ENCODE measurements around the gene CKS1B.

The CKS1B gene

GRCh38 chr1:154969246-154969645, 5.2 kb upstream of the CKS1B start:
- ATAC-seq (ENCODE audit: low read depth) (no peak), DNase-seq (ENCODE audit: low spot score) (no peak)
- Histone ChIP-seq H3K4me3 (ENCODE audit: severe bottlenecking) (peak overlapping the region; percentile 57), H3K27ac (ENCODE audit: poor library complexity, severe bottlenecking) (peak overlapping the region; percentile 99), H3K4me1 (ENCODE audit: insufficient read depth, poor library complexity, severe bottlenecking) (peaks cover 33% of the 10 kb centered on the region), H3K36me3 (ENCODE audit: low read depth) (peaks cover 52% of the 10 kb centered on the region), H3K9me3 (ENCODE audit: severe bottlenecking) (no peaks in the 10 kb centered on the region), H3K27me3 (ENCODE audit: insufficient read depth, poor library complexity, severe bottlenecking) (no peaks in the 10 kb centered on the region)
- no peak for TF ChIP-seq CTCF (IDR thresholded peaks at IDR 0.05; ENCODE audit: poor library complexity, severe bottlenecking)

DNA sequence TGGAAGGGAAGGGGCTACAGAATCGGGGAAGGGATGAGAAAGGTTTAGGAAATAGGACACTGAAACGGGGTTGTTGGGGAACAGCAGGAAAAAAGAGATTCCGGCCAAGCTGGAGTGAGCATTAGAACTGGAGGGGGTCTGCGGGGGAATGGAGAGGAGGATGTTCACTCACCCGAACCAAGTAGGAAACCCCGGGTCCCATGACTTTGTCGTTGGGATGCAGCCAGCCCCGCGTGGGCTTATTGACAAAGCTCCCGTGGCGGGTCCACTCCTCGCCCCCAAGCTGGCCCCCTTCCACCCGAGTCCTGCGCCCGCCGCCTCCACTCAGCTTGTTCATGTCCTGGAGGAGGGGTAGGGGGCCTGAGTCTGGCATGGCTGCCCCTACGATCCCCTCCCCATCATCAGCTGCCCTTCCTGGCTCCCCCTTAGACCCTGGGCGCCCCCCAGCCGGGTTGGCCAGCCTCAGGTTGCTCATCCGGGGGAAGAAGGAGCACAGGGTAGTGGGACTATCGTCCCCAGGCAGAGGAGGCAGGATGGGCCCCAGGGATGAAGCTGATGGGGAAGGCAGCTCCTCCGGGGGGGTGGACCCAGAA, 4.5 kb upstream of the CKS1B start:
- ATAC-seq (ENCODE audit: low read depth), result no peak
- H3K27me3 ChIP-seq (ENCODE audit: insufficient read depth, poor library complexity, severe bottlenecking), result no peaks in the 10 kb centered on the region
- no peaks in the 10 kb centered on the region for H3K9me3 ChIP-seq (ENCODE audit: severe bottlenecking)
- H3K36me3 ChIP-seq (ENCODE audit: low read depth), result peaks cover 45% of the 10 kb centered on the region
- no peak for DNase-seq (ENCODE audit: low spot score)
- H3K4me3 ChIP-seq (ENCODE audit: severe bottlenecking), result peak overlapping the region; percentile 57
- H3K4me1 ChIP-seq (ENCODE audit: insufficient read depth, poor library complexity, severe bottlenecking), result peaks cover 33% of the 10 kb centered on the region
- H3K27ac ChIP-seq (ENCODE audit: poor library complexity, severe bottlenecking), result peak overlapping the region; percentile 99
- no peak for TF ChIP-seq CTCF (IDR thresholded peaks at IDR 0.05; ENCODE audit: poor library complexity, severe bottlenecking)

DNA sequence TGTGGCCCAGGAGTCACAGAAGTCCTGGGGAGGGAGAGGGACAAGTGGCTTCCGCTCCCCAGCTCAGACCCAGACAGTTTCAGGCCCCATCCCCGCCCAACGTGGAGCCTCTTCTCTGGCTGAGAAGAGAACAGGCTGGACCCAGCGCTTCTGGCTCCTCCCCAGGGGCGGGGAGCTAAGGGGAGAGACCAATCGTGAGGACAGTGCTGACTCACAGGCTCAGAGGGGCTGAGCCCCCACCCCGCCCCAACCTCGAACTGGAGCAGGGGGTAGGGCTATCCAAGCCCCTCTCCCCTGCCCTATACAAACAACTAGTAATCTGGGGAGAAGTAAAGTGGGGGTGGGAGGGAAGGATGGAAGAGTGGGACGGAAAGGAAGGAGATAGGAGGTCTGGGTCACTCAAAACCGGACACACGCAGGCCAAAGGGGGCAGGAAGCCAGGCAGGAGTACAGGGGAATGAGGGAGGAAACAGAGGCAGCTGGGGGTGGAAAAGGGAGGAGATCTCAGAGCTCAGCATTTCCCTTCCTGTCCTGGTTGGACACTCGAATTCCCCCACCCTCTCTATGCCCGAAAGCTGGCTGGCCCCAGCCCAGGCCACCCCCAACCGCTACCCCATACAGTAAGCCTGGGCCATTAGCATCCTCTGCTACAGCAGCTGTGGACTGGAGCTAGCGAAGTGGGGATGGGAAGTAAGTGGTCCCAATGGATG, 3.7 kb upstream of the CKS1B start, which contains the start of gene SHC1:
Gene SHC1, minus strand, starts transcription at position 117 of the 710 bp plus-strand sequence. CDS start 221 bp downstream, outside the sequence.
- H3K4me1 ChIP-seq (ENCODE audit: insufficient read depth, poor library complexity, severe bottlenecking), result peaks cover 33% of the 10 kb centered on the region
- peak within 1 kb of the TSS; percentile 57 for H3K4me3 ChIP-seq (ENCODE audit: severe bottlenecking)
- TF ChIP-seq CTCF (IDR thresholded peaks at IDR 0.05; ENCODE audit: poor library complexity, severe bottlenecking), result no peak
- no peaks in the 10 kb centered on the region for H3K27me3 ChIP-seq (ENCODE audit: insufficient read depth, poor library complexity, severe bottlenecking)
- ATAC-seq (ENCODE audit: low read depth), result peak; percentile 71
- peaks cover 37% of the 10 kb centered on the region for H3K36me3 ChIP-seq (ENCODE audit: low read depth)
- H3K27ac ChIP-seq (ENCODE audit: poor library complexity, severe bottlenecking), result peak within 1 kb of the TSS; percentile 99
- H3K9me3 ChIP-seq (ENCODE audit: severe bottlenecking), result no peaks in the 10 kb centered on the region
- DNase-seq (ENCODE audit: low spot score), result peak; percentile 96

DNA sequence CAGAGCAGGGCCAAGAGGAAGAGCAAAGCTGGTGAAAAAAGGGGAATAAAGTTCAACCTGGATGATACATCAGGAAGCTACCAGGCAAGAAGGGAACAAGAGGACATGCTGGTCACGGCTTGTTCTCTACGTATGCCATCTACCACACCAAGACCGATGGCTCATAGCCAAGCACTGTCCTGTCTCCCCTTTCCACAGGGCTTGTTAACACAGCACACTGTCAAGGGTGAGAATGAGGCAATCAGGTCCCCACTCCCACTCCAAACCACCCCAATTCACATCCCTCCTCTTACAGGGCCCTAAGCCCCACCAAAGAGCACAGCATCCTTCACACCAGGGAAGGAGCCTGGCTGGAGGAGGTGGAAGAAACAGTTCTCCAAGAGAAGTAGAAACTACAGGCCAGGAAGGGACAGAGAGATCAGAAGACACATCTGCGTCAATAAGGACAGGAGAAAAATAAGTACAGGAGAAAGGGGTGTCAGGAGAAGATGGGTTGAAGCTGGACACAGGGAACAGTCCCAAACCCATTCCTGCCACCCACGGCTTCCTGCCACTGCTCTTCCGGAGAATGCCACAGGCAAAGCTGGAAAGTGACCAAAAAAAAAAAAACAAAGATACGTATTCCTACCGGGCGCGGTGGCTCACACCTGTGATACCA, 3.0 kb upstream of the CKS1B start:
- peak overlapping the region; percentile 99 for H3K27ac ChIP-seq (ENCODE audit: poor library complexity, severe bottlenecking)
- peaks cover 36% of the 10 kb centered on the region for H3K36me3 ChIP-seq (ENCODE audit: low read depth)
- H3K27me3 ChIP-seq (ENCODE audit: insufficient read depth, poor library complexity, severe bottlenecking), result no peaks in the 10 kb centered on the region
- peak overlapping the region; percentile 57 for H3K4me3 ChIP-seq (ENCODE audit: severe bottlenecking)
- peaks cover 33% of the 10 kb centered on the region for H3K4me1 ChIP-seq (ENCODE audit: insufficient read depth, poor library complexity, severe bottlenecking)
- TF ChIP-seq CTCF (IDR thresholded peaks at IDR 0.05; ENCODE audit: poor library complexity, severe bottlenecking), result no peak
- DNase-seq (ENCODE audit: low spot score), result no peak
- no peak; the same call in 2 of the 3 replicates for ATAC-seq (ENCODE audit: low read depth)
- no peaks in the 10 kb centered on the region for H3K9me3 ChIP-seq (ENCODE audit: severe bottlenecking)

Measured in RWPE2 (cell line).